Measurements from ENCODE around the gene GCH1.

DNA sequence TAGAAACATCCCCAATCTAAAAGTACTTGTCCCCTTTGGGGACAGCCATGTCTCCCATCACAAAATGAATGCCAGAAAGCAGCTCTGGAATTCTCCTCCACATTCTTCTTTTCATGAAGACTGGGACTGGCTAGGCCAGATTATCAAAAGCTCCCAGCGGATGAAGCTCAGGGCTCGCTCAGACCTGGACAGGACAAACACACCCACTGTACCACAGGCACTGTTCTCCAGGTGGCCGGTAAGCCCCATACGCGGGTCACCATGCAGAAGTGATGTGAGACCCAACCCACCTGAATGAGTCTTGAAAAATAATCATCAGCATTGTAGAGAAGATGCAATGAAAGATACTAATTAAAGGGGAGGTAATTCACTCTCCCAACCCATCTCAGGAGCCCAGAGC lies 85.1 kb downstream of the GCH1 start:
- no peak for TF ChIP-seq POLR2AphosphoS5 (IDR thresholded peaks at IDR 0.05; ENCODE audit: low read depth)
- TF ChIP-seq, protein P1, sequence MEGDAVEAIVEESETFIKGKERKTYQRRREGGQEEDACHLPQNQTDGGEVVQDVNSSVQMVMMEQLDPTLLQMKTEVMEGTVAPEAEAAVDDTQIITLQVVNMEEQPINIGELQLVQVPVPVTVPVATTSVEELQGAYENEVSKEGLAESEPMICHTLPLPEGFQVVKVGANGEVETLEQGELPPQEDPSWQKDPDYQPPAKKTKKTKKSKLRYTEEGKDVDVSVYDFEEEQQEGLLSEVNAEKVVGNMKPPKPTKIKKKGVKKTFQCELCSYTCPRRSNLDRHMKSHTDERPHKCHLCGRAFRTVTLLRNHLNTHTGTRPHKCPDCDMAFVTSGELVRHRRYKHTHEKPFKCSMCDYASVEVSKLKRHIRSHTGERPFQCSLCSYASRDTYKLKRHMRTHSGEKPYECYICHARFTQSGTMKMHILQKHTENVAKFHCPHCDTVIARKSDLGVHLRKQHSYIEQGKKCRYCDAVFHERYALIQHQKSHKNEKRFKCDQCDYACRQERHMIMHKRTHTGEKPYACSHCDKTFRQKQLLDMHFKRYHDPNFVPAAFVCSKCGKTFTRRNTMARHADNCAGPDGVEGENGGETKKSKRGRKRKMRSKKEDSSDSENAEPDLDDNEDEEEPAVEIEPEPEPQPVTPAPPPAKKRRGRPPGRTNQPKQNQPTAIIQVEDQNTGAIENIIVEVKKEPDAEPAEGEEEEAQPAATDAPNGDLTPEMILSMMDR (IDR thresholded peaks at IDR 0.05; ENCODE audit: insufficient read depth, low read length), result no peak

Data from HL-60 (cell line).